ENCODE measurements around the gene MGAT5. TPM values are rescaled to one million over a fixed set of nuclear protein-coding genes. Genes with fewer than 3 reads are reported as not detected.

The MGAT5 gene
- total RNA-seq, 4 donors from 2014 or later, result 16.3 to 37.8 (median 32.5) TPM

DNA sequence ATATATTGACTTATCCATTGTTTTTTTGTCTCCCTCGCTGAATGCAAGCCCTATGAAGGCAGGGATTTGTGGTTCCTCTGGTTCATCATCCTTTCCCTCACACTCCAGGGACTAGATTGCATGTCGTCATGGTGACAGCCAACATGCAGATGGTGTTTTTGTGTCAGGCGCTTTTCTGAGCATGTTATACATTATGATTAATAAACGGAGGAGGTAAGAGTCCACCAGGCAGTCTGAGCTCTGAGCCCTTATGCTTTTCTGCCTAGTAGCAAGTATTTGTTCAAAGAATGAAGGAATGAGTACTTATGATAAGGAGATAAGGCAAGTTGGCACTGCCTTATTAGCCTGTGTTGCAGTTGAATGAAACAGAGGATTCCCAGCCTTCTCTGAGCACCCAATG lies 181.6 kb downstream of the MGAT5 start:
- H3K4me3 ChIP-seq (ENCODE audit: low read depth, poor library complexity, severe bottlenecking), result no peak overlapping the region
- WGBS, 2 donors, result 95% methylated on average over 4 of the region's 4 CpGs
- DNase-seq (ENCODE audit: low spot score in 2 of 2), result no peak
- TF ChIP-seq, protein P1, sequence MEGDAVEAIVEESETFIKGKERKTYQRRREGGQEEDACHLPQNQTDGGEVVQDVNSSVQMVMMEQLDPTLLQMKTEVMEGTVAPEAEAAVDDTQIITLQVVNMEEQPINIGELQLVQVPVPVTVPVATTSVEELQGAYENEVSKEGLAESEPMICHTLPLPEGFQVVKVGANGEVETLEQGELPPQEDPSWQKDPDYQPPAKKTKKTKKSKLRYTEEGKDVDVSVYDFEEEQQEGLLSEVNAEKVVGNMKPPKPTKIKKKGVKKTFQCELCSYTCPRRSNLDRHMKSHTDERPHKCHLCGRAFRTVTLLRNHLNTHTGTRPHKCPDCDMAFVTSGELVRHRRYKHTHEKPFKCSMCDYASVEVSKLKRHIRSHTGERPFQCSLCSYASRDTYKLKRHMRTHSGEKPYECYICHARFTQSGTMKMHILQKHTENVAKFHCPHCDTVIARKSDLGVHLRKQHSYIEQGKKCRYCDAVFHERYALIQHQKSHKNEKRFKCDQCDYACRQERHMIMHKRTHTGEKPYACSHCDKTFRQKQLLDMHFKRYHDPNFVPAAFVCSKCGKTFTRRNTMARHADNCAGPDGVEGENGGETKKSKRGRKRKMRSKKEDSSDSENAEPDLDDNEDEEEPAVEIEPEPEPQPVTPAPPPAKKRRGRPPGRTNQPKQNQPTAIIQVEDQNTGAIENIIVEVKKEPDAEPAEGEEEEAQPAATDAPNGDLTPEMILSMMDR (IDR thresholded peaks at IDR 0.05), result no peak
- no peak for TF ChIP-seq POLR2A (IDR thresholded peaks at IDR 0.05)
- intact Hi-C loops (cut with DNase I; ENCODE audit: low total_unique reads), result no loop called here

DNA sequence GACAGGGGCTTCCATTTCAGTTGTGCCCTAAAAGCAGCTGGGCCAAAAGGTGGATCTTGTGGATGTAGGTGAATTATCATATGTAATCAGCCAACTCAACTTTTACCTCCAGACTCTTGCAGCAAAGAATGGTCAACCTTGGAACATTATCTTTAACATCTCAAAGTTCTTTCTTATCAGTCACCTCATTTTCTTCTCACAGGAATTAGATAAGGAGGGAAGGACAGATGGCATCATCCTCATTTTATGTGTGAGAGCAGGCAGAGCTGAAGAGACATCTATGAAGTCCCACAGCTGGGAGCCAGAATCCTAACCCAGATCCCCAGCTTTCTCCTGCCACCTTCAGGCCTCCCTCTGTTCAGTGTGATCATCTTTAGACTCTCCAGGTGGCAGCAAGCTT lies 182.1 kb downstream of the MGAT5 start:
- no peak for TF ChIP-seq POLR2A (IDR thresholded peaks at IDR 0.05)
- TF ChIP-seq, protein P1 (IDR thresholded peaks at IDR 0.05), result no peak

DNA sequence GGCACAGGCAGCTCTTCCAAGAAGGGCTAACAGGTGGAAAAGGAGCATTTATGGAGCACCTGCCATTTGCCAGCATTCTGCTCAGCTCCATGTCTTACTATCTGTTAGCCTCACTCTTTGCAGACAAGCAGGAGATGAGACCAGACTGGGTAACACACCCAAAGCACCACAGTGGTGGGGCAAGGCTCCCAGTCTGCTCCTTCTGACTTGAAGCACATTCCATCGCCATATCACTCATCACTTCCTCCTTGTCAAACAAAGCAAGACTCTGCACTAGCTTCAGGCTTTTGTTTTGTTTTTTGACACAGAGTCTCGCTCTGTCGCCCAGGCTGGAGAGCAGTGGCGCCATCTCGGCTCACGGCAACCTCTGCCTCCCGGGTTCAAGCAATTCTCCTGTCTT lies 182.8 kb downstream of the MGAT5 start:
- 91 to 94% methylated on average over 7 of the region's 7 CpGs for WGBS, 2 donors
- intact Hi-C loops (cut with DNase I; ENCODE audit: low total_unique reads), result no loop called here
- no peak for TF ChIP-seq POLR2A (IDR thresholded peaks at IDR 0.05)
- TF ChIP-seq, protein P1 (IDR thresholded peaks at IDR 0.05), result no peak
- DNase-seq (ENCODE audit: low spot score in 2 of 2), result no peak
- H3K4me3 ChIP-seq (ENCODE audit: low read depth, poor library complexity, severe bottlenecking), result no peak overlapping the region

More for the DNA sequence above, 182.1 kb downstream of the MGAT5 start:
- no peak for DNase-seq (ENCODE audit: low spot score in 2 of 2)
- H3K4me3 ChIP-seq (ENCODE audit: low read depth, poor library complexity, severe bottlenecking), result no peak overlapping the region
- intact Hi-C loops (cut with DNase I; ENCODE audit: low total_unique reads), result no loop called here

DNA sequence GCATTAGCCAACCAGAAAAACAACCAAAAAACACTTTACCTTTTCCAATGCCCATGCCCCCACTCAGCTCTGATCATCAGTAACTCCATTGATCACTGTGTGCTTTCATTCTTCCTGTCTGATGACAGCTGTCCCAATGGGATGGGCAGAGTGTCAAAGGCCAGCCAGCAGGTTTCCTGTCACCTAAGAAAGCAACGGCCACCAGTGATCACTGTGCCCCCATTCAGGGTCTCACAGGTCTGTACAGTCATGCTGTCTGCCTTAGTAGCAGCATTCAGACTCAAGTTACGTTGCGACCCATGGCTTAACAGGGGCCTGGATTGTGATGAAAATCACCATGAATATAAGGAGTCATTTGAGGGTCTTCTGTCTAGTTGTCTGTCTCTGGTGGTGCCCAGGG lies 184.5 kb downstream of the MGAT5 start:
- WGBS, 2 donors, result 85 to 88% methylated on average over 3 of the region's 3 CpGs
- TF ChIP-seq, protein P1 (IDR thresholded peaks at IDR 0.05), result no peak
- TF ChIP-seq POLR2A (IDR thresholded peaks at IDR 0.05), result no peak
- intact Hi-C loops (cut with DNase I; ENCODE audit: low total_unique reads), result no loop called here
- no peak overlapping the region for H3K4me3 ChIP-seq (ENCODE audit: low read depth, poor library complexity, severe bottlenecking)
- no peak for DNase-seq (ENCODE audit: low spot score in 2 of 2)

DNA sequence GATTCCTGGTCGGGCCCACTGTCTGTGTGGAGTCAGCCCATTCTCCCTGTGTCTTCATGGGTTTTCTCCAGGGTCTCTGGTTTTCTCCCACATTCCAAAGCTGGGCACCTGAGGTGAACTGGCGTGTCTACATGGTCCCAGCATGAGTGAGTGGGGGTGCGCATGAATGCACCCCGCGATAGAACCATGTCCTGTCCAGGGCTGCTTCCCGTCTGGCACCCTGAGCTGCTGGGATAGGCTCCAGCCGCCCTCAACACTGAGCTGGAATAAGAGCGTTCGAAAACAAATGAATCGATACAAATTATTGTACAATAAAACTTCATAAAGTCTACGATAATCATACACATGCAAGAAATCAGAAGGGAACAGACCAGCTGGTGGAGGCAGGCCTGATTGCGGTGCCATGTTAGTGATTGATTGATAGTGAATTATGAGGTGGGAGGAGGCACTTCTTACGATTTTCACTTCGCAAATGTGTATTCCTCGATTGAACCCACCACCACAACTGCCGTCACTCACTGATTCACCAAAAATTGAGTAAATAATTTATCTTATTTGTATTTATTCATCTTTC lies 186.6 kb downstream of the MGAT5 start:
- 90 to 95% methylated on average over 16 of the region's 16 CpGs for WGBS, 2 donors
- no peak for TF ChIP-seq POLR2A (IDR thresholded peaks at IDR 0.05)
- TF ChIP-seq, protein P1 (IDR thresholded peaks at IDR 0.05), result no peak
- intact Hi-C loops (cut with DNase I; ENCODE audit: low total_unique reads), result no loop called here
- DNase-seq (ENCODE audit: low spot score in 2 of 2), result no peak
- H3K4me3 ChIP-seq (ENCODE audit: low read depth, poor library complexity, severe bottlenecking), result no peak overlapping the region
